ENCODE data around the gene C11orf21.

- TF ChIP-seq EP300 (IDR thresholded peaks at IDR 0.05): no peak
- TF ChIP-seq CTCF (IDR thresholded peaks at IDR 0.05): no peak
Measured at GRCh38 chr11:2303627-2304505, 2.1 kb upstream of the C11orf21 start.
